Left lung (tissue), 10 donors: ENCODE results near the gene SLC35F3. TPM values are rescaled to one million over a fixed set of nuclear protein-coding genes. Genes with fewer than 3 reads are reported as not detected.

ENCODE experiments used
- ATAC-seq: fragments of 200-7000 bp; cut with Tn5 transposase; one replicate; pipeline ENCODE4 v1.9.1; 2020; ENCODE audit warnings: moderate library complexity
- DNase-seq, 4 donors: peaks; one replicate each; pipeline ENCODE4 v3.0.0-alpha.2; 2013 to 2020
- H3K27ac ChIP-seq, 2 donors: fragments of 200-600 bp; sonication (generic) in 1 of 2; one replicate each; pipeline versions ENCODE4 v1.5.0 to v1.8.0; 2020 to 2021
- H3K27me3 ChIP-seq, 2 donors: fragments of 200-600 bp; sonication (generic) in 1 of 2; one replicate each; pipeline versions ENCODE4 v1.5.0 to v1.8.0; 2020 to 2021
- H3K36me3 ChIP-seq, 2 donors: fragments of 200-600 bp; sonication (generic) in 1 of 2; one replicate each; pipeline versions ENCODE4 v1.5.0 to v1.8.0; 2020 to 2021
- H3K4me1 ChIP-seq, 2 donors: fragments of 200-600 bp; one replicate each; pipeline ENCODE4 v1.8.0; 2021
- H3K4me3 ChIP-seq, 2 donors: fragments of 200-600 bp; sonication (generic) in 1 of 2; one replicate each; pipeline versions ENCODE4 v1.5.0 to v1.8.0; 2020 to 2021; ENCODE audit warnings: mild to moderate bottlenecking in 1 of 2
- H3K9me3 ChIP-seq, 2 donors: fragments of 200-600 bp; sonication (generic) in 1 of 2; one replicate each; pipeline versions ENCODE4 v1.5.0 to v1.8.0; 2020 to 2021
- intact Hi-C, 2 donors: fragments of 100-400 bp; cut with DNase I; formaldehyde crosslinking; loops; one replicate each; pipeline versions ENCODE4 v1.11.2 to v1.14.2; 2022
- polyA plus RNA-seq, 6 donors: library from polyadenylated mRNA; unstranded; fragments of 120-200 nt; gene quantifications; one replicate each; pipeline ENCODE4 v1.2.1, GENCODE V29; 2013; ENCODE audit not compliant: insufficient read length in 6 of 6
- total RNA-seq, 2 donors: library from RNA; stranded (reverse); fragmentation: NEBNext Ultra II Directional; extraction: Animal tissue kit (Norgen Biotek cat#: 25700); gene quantifications; one replicate each; pipeline ENCODE4 v1.2.1, GENCODE V29; 2021
- TF ChIP-seq, protein P1 (sequence below), 2 donors: fragments of 200-600 bp; sonication (generic) in 1 of 2; IDR thresholded peaks; one replicate each; pipeline versions ENCODE4 v1.5.0 to v1.8.0; 2021; ENCODE audit warnings: antibody characterized with exemption in 2 of 2
- donor health status: DM: no; HTN: yes; CAD: no.
- donor health status: DM: no; HTN: no; CAD: no.

Gene SLC35F3
- total and polyA plus RNA-seq, 8 donors, result 0.58 to 1.9 (median 1.5) TPM

DNA sequence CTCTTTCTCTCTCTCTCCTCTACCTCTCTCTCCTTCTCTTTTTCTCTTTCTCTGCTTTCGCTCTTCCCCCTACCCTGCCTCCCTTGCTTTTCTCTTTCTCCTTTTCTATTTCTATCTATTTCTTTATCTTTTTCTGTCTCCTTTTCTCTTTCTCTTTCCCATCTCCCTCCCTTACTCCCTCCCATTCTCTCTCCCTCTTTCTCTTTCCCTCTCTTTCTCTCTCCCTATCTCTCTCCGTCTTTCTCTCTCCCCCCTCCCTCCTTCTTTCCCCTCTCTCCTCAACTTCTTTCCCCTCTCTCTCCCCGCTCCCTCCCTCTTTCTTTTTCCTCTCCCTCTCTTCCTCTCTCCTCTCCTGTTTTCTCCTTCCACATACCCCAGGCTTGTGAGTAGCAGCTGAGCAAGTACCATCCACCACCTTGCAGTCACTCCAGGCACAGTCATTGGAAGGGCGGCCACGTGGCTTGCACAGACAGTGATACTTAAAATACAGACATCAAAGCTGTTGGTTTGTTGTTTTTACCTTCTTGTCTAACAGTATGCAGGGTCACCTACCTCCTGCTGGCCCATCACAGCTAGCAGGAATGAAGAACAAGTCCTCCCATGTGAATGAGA is 259.7 kb downstream of the SLC35F3 start:
- Histone ChIP-seq H3K36me3 (no peaks in the 10 kb centered on the region), H3K9me3 (no peaks in the 10 kb centered on the region), H3K4me1 (no peaks in the 10 kb centered on the region), H3K4me3 (no peak overlapping the region), H3K27ac (no peak overlapping the region), H3K27me3 (no peaks in the 10 kb centered on the region)
- TF ChIP-seq, protein P1, sequence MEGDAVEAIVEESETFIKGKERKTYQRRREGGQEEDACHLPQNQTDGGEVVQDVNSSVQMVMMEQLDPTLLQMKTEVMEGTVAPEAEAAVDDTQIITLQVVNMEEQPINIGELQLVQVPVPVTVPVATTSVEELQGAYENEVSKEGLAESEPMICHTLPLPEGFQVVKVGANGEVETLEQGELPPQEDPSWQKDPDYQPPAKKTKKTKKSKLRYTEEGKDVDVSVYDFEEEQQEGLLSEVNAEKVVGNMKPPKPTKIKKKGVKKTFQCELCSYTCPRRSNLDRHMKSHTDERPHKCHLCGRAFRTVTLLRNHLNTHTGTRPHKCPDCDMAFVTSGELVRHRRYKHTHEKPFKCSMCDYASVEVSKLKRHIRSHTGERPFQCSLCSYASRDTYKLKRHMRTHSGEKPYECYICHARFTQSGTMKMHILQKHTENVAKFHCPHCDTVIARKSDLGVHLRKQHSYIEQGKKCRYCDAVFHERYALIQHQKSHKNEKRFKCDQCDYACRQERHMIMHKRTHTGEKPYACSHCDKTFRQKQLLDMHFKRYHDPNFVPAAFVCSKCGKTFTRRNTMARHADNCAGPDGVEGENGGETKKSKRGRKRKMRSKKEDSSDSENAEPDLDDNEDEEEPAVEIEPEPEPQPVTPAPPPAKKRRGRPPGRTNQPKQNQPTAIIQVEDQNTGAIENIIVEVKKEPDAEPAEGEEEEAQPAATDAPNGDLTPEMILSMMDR (IDR thresholded peaks at IDR 0.05), result no peak
- intact Hi-C loops, result no loop called here
- DNase-seq (no peak), ATAC-seq (no peak)

DNA sequence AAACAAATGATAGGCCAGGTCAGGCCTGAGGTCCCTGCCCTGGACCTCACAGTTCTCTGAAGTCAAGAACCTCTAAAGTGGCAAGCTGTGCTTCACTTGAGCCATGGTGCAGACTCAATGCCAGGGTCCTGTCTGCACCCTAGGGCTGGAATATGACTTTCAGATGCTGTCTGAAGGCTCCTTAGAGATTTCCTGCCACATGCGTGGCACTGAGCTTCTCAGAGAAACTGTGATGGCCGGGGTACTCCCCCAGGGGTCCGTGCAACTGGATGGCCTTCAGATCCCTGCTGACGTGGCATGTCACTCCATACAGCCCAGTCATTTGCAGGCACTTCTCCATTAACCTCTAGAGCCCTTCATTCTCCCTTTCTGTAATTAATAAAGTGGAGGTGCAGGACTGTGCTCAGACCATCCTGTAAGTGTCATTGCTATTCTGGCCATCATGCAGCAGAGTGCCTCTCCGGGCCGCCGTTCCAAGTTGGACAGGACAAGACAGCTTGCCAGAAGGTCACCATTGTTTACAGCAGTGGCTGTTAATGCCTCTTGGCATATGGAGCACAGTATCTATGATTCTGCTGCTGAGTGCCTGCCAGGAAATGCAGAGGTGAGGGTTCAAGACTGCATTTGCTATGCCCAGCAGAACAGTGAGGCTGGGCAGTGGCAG is 263.7 kb downstream of the SLC35F3 start:
- ATAC-seq, result no peak
- intact Hi-C loops, result no loop called here
- no peak for DNase-seq

DNA sequence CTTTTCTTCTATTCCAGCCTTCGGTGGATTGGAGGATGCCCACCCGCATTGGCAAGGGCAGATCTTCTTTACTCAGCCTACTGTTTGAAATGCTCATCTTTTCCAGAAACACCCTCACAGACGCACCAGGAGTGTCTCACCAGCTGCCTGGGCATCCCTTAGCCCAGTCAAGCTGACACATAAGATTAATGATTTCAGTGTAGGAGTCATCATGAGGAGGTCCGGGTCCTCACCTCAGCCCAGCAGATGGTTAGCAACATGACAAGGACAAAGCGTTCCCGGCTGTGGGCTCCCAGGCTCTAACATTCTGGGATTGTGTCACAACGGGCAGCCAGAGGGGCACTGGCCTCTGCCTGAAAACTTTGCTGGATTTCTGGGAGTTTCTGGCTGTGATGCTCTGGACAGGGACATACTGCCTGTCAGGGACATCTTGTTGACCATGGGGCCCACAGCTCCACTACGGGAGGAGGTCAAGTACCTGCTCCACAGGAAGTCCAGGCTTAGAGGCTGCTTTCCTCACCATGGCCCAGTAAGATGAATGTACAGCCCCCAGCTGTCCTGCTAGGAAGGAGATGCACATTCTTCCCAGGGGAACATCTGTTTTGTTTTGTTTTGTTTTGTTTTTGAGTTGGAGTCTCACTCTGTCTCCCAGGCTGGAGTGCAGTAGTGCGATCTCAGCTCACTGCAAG is 264.8 kb downstream of the SLC35F3 start:
- H3K36me3 ChIP-seq, result no peaks in the 10 kb centered on the region
- ATAC-seq (no peak), DNase-seq (no peak)
- no peak overlapping the region for H3K27ac ChIP-seq
- no peaks in the 10 kb centered on the region for H3K27me3 ChIP-seq
- no peak overlapping the region for H3K4me3 ChIP-seq
- no peaks in the 10 kb centered on the region for H3K4me1 ChIP-seq
- TF ChIP-seq, protein P1 (IDR thresholded peaks at IDR 0.05), result no peak
- no peaks in the 10 kb centered on the region for H3K9me3 ChIP-seq
- intact Hi-C loops, result no loop called here

More for the DNA sequence above, 263.7 kb downstream of the SLC35F3 start:
- H3K4me3 ChIP-seq, result no peak overlapping the region
- no peaks in the 10 kb centered on the region for H3K27me3 ChIP-seq
- no peaks in the 10 kb centered on the region for H3K36me3 ChIP-seq
- H3K4me1 ChIP-seq, result no peaks in the 10 kb centered on the region
- H3K9me3 ChIP-seq, result no peaks in the 10 kb centered on the region
- TF ChIP-seq, protein P1 (IDR thresholded peaks at IDR 0.05), result no peak
- H3K27ac ChIP-seq, result no peak overlapping the region

DNA sequence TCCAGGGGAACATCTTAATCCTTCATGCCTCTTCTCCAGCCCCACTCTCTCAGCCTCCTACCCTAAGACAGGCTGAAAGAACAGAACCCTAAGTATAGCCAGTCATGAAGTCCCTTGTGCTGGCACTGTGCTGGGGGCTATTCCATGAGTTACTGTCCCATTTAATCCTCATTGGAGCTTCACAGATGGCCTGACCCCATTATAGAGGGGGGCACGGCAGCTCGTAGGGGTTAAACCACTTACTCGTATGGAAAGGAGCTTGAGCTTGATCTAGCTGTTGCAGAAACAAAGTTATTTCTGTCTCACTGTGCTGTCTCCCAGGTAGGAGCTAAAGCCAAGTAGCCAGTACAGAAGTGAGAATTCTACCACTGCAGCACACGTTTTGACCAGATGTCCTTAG is 265.6 kb downstream of the SLC35F3 start:
- intact Hi-C loops, result no loop called here
- H3K4me1 ChIP-seq, result no peaks in the 10 kb centered on the region
- no peaks in the 10 kb centered on the region for H3K27me3 ChIP-seq
- DNase-seq, result no peak
- TF ChIP-seq, protein P1 (IDR thresholded peaks at IDR 0.05), result no peak
- no peaks in the 10 kb centered on the region for H3K9me3 ChIP-seq
- H3K36me3 ChIP-seq, result no peaks in the 10 kb centered on the region
- H3K27ac ChIP-seq, result no peak overlapping the region
- no peak overlapping the region for H3K4me3 ChIP-seq
- no peak for ATAC-seq

DNA sequence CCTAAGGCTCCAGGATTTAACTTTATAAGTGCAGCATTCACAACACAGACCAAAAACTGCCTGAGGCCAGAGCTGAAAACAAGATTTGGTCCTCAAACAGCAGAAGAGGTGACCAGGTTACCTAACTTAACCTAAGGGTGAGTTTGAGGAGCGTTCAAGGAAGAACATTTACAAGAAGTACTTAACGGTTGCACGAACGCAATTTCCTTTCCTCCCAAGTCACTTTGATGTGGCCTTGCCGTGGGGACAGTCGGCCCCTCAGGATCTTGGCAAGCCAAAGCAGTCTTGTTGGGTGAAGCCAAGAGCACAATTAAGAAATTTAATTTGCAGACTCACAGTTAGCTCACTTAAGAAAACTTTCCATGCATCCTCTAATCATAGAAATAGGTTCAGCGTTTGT is 266.1 kb downstream of the SLC35F3 start:
- Histone ChIP-seq H3K27ac (no peak overlapping the region), H3K27me3 (no peaks in the 10 kb centered on the region), H3K36me3 (no peaks in the 10 kb centered on the region), H3K4me1 (no peaks in the 10 kb centered on the region), H3K9me3 (no peaks in the 10 kb centered on the region), H3K4me3 (no peak overlapping the region)
- ATAC-seq (peak; percentile 60), DNase-seq (no peak)
- TF ChIP-seq, protein P1 (IDR thresholded peaks at IDR 0.05), result no peak
- intact Hi-C loops, result no loop called here
